ENCODE measurements around the gene SP2.

Gene SP2

GRCh38 chr17:47946929-47947397 is 50.9 kb downstream of the SP2 start:
- peak; percentile 89 for TF ChIP-seq CTCF (IDR thresholded peaks at IDR 0.05)

GRCh38 chr17:47948706-47949196 is 52.7 kb downstream of the SP2 start:
- TF ChIP-seq CTCF (IDR thresholded peaks at IDR 0.05), result no peak

GRCh38 chr17:47949197-47949759 is 53.2 kb downstream of the SP2 start:
- TF ChIP-seq CTCF (IDR thresholded peaks at IDR 0.05), result peak; percentile 91

- TF ChIP-seq CTCF (IDR thresholded peaks at IDR 0.05), result no peak
These were observed 53.9 kb downstream of the SP2 start for GRCh38 chr17:47949946-47950345.

GRCh38 chr17:47950448-47950847 is 54.4 kb downstream of the SP2 start:
- no peak for TF ChIP-seq CTCF (IDR thresholded peaks at IDR 0.05)

GRCh38 chr17:47952171-47953021 is 56.4 kb downstream of the SP2 start:
- TF ChIP-seq CTCF (IDR thresholded peaks at IDR 0.05), result no peak

GRCh38 chr17:47953909-47954308 is 57.9 kb downstream of the SP2 start:
- no peak for TF ChIP-seq CTCF (IDR thresholded peaks at IDR 0.05)

Data from LNCAP (cell line).